H1 (cell line): ENCODE data around the gene ATG2B. TPM values are rescaled to one million over a fixed set of nuclear protein-coding genes. Genes with fewer than 3 reads are reported as not detected.

Source experiments
- CTCF ChIA-PET: fragments of 300-600 bp; sonication (Branson Sonifier 250); formaldehyde crosslinking; loops from one replicate; lab custom pipeline; 2021; ENCODE audit not compliant: partially characterized antibody; lab: Charles Lee
- POLR2A ChIA-PET: fragments of 300-600 bp; sonication (Branson Sonifier 250); formaldehyde crosslinking; loops from one replicate; lab custom pipeline; 2021; ENCODE audit warnings: inconsistent platforms; ENCODE audit not compliant: partially characterized antibody; lab: Charles Lee
- DNase-seq, 2 experiments: peaks; one replicate each; pipeline versions ENCODE4 v3.0.0 to v3.0.0-alpha.2; 2010 to 2022; ENCODE audit warnings: low spot score in 2 of 2, low read depth in 1 of 2, mixed read lengths in 1 of 2
- FAIRE-seq: peaks from 2 replicates; lab custom pipeline; 2011; peaks lifted over from hg19 to GRCh38; lab: Jason Lieb, UNC
- H2AFZ ChIP-seq: 2 replicates; pipeline ENCODE4 v1.8.1; 2012; ENCODE audit warnings: low read length, inconsistent platforms
- H2AK5ac ChIP-seq: 2 replicates; pipeline ENCODE4 v1.6.1; 2013; ENCODE audit warnings: low read depth, low read length
- H2BK120ac ChIP-seq: replicated peaks from 2 replicates; pipeline ENCODE3; 2013; ENCODE audit warnings: low read depth, low read length, inconsistent platforms
- H2BK12ac ChIP-seq: 2 replicates; pipeline ENCODE4 v1.6.1; 2013; ENCODE audit warnings: low read depth, low read length
- H2BK15ac ChIP-seq: 2 replicates; pipeline ENCODE4 v1.6.1; 2013; ENCODE audit warnings: low read length
- H2BK20ac ChIP-seq: 2 replicates; pipeline ENCODE4 v1.6.1; 2013; ENCODE audit warnings: low read length
- H2BK5ac ChIP-seq: 2 replicates; pipeline ENCODE4 v1.6.1; 2013; ENCODE audit warnings: low read depth, low read length
- H3K14ac ChIP-seq: 2 replicates; pipeline ENCODE4 v1.6.1; 2013; ENCODE audit warnings: inconsistent platforms; ENCODE audit not compliant: insufficient read length
- H3K18ac ChIP-seq: 2 replicates; pipeline ENCODE4 v1.6.1; 2013; ENCODE audit warnings: low read length; ENCODE audit errors: extremely low read depth
- H3K23ac ChIP-seq: 2 replicates; pipeline ENCODE4 v1.6.1; 2013; ENCODE audit warnings: inconsistent platforms; ENCODE audit not compliant: insufficient read length
- H3K23me2 ChIP-seq: 2 replicates; pipeline ENCODE4 v1.6.1; 2013; ENCODE audit warnings: low read depth, low read length
- H3K27ac ChIP-seq: 2 replicates; pipeline ENCODE4 v1.6.1; 2011; ENCODE audit warnings: low read depth, low read length, inconsistent platforms
- H3K27me3 ChIP-seq, 4 experiments: replicated peaks in 1 of 4; 1 replicate in 1 of 4; 2 replicates in 3 of 4; pipeline versions ENCODE4 v1.6.1 to v1.8.1; 2011 to 2013; ENCODE audit warnings: low read length in 3 of 4, mild to moderate bottlenecking in 3 of 4, inconsistent platforms in 2 of 4, mixed read lengths in 2 of 4, moderate library complexity in 1 of 4; ENCODE audit not compliant: control insufficient read depth in 3 of 4, insufficient read depth in 3 of 4; ENCODE audit errors: extremely low read depth in 1 of 4
- H3K36me3 ChIP-seq, 4 experiments: 2 replicates each; pipeline versions ENCODE4 v1.6.1 to v1.8.1; 2011 to 2013; ENCODE audit warnings: mild to moderate bottlenecking in 4 of 4, low read length in 3 of 4, moderate library complexity in 2 of 4, control low read depth in 1 of 4, inconsistent platforms in 1 of 4; ENCODE audit not compliant: insufficient read depth in 4 of 4, control insufficient read depth in 2 of 4
- H3K4ac ChIP-seq: replicated peaks from 2 replicates; pipeline ENCODE3; 2013; ENCODE audit warnings: low read length, low read depth, mixed read lengths, inconsistent platforms; ENCODE audit not compliant: insufficient read length
- H3K4me1 ChIP-seq, 4 experiments: replicated peaks in 1 of 4; 1 replicate in 1 of 4; 2 replicates in 3 of 4; pipeline versions ENCODE4 v1.6.1 to v1.8.1; 2011 to 2013; ENCODE audit warnings: low read length in 3 of 4, inconsistent platforms in 2 of 4, mixed read lengths in 1 of 4; ENCODE audit not compliant: insufficient read depth in 4 of 4, control insufficient read depth in 3 of 4
- H3K4me2 ChIP-seq, 2 experiments: 2 replicates each; pipeline versions ENCODE4 v1.6.1 to v1.8.1; 2011 to 2013; ENCODE audit warnings: low read depth in 2 of 2, low read length in 2 of 2, control low read depth in 1 of 2, inconsistent platforms in 1 of 2, mild to moderate bottlenecking in 1 of 2; ENCODE audit not compliant: insufficient read depth in 1 of 2
- H3K4me3 ChIP-seq, 4 experiments: fragments of 200-600, 300-600 bp in 1 of 4; sonication (generic), shearing (Covaris generic), sonication (Bioruptor Twin) in 1 of 4; 2 replicates each; pipeline versions ENCODE4 v1.5.1 to v1.8.1; 2011 to 2016; ENCODE audit warnings: low read length in 4 of 4, low read depth in 3 of 4, control low read depth in 2 of 4, inconsistent platforms in 2 of 4, mild to moderate bottlenecking in 2 of 4, mixed read lengths in 1 of 4, moderate library complexity in 1 of 4; ENCODE audit not compliant: insufficient read depth in 2 of 4; ENCODE audit errors: extremely low read depth in 1 of 4
- H3K56ac ChIP-seq: replicated peaks from 2 replicates; pipeline ENCODE3; 2013; ENCODE audit warnings: low read depth, mild to moderate bottlenecking, mixed read lengths, low read length, inconsistent platforms; ENCODE audit not compliant: insufficient read length
- H3K79me1 ChIP-seq: 2 replicates; pipeline ENCODE4 v1.6.1; 2013; ENCODE audit warnings: low read depth, low read length, control low read depth
- H3K79me2 ChIP-seq, 2 experiments: 2 replicates each; pipeline versions ENCODE4 v1.6.1 to v1.8.1; 2012 to 2013; ENCODE audit warnings: low read length in 2 of 2, mild to moderate bottlenecking in 2 of 2, inconsistent platforms in 1 of 2; ENCODE audit not compliant: insufficient read depth in 2 of 2, control insufficient read depth in 1 of 2
- H3K9ac ChIP-seq, 4 experiments: replicated peaks in 1 of 4; 1 replicate in 1 of 4; 2 replicates in 3 of 4; pipeline versions ENCODE4 v1.6.1 to v1.8.1; 2011 to 2013; ENCODE audit warnings: low read depth in 3 of 4, low read length in 3 of 4, control low read depth in 2 of 4, mild to moderate bottlenecking in 2 of 4, moderate library complexity in 2 of 4, inconsistent platforms in 1 of 4; ENCODE audit errors: extremely low read depth in 1 of 4
- H3K9me3 ChIP-seq, 2 experiments: 2 replicates each; pipeline versions ENCODE4 v1.6.1 to v1.8.1; 2012 to 2013; ENCODE audit warnings: mild to moderate bottlenecking in 2 of 2, moderate library complexity in 2 of 2, control low read depth in 1 of 2, inconsistent platforms in 1 of 2, low read depth in 1 of 2, low read length in 1 of 2, mixed read lengths in 1 of 2; ENCODE audit not compliant: insufficient read depth in 2 of 2
- H4K20me1 ChIP-seq, 2 experiments: replicated peaks in 1 of 2; 2 replicates each; pipeline versions ENCODE3 to v1.8.1; 2011 to 2013; ENCODE audit warnings: inconsistent platforms in 2 of 2, low read length in 2 of 2, mild to moderate bottlenecking in 1 of 2; ENCODE audit not compliant: insufficient read depth in 2 of 2, control insufficient read depth in 1 of 2
- H4K5ac ChIP-seq: 2 replicates; pipeline ENCODE4 v1.6.1; 2013; ENCODE audit warnings: low read length, low read depth, mixed read lengths, inconsistent platforms; ENCODE audit not compliant: insufficient read length
- H4K8ac ChIP-seq: 2 replicates; pipeline ENCODE4 v1.8.0; 2013; ENCODE audit warnings: mild to moderate bottlenecking, moderate library complexity, low read length, inconsistent platforms; ENCODE audit not compliant: insufficient read depth; ENCODE audit errors: extremely low read depth
- H4K91ac ChIP-seq: replicated peaks from 2 replicates; pipeline ENCODE3; 2013; ENCODE audit warnings: low read length, mixed read lengths, inconsistent platforms; ENCODE audit not compliant: insufficient read length
- BCL11A ChIP-seq, 2 experiments: IDR thresholded peaks; one replicate each; pipeline ENCODE4 v1.6.1; 2011; ENCODE audit warnings: low read depth in 2 of 2, low read length in 2 of 2, mild to moderate bottlenecking in 2 of 2
- CBX5 ChIP-seq: fragments of 300-800, 300-1000 bp; sonication (generic); IDR thresholded peaks from 2 replicates; pipeline ENCODE4 v1.7.1; 2016; ENCODE audit warnings: antibody characterized with exemption, low read length, low read depth
- CREB1 ChIP-seq: IDR thresholded peaks from 2 replicates; pipeline ENCODE4 v1.6.1; 2012; ENCODE audit warnings: inconsistent platforms
- FOSL1 ChIP-seq: IDR thresholded peaks from 2 replicates; pipeline ENCODE4 v1.6.1; 2011; ENCODE audit warnings: mild to moderate bottlenecking, low read depth, low read length, moderate library complexity; ENCODE audit not compliant: insufficient read depth
- GABPA ChIP-seq: IDR thresholded peaks from 2 replicates; pipeline ENCODE4 v1.6.1; 2011; ENCODE audit warnings: mild to moderate bottlenecking, low read length, moderate library complexity, borderline replicate concordance; ENCODE audit not compliant: insufficient read depth
- KDM1A ChIP-seq: fragments of 200-600, 300-600 bp; sonication (generic); IDR thresholded peaks from 2 replicates; pipeline ENCODE4 v1.7.1; 2016; ENCODE audit warnings: mild to moderate bottlenecking, low read length, borderline replicate concordance
- KDM4A ChIP-seq: IDR thresholded peaks from one replicate; pipeline ENCODE4 v1.7.1; 2012; ENCODE audit warnings: low read depth, mild to moderate bottlenecking, moderate library complexity, low read length, inconsistent platforms; ENCODE audit not compliant: severe bottlenecking
- NRF1 ChIP-seq: IDR thresholded peaks from 2 replicates; pipeline ENCODE4 v1.6.1; 2011; ENCODE audit warnings: mild to moderate bottlenecking, low read depth, low read length, improper control_type of control experiment
- RBBP5 ChIP-seq: IDR thresholded peaks from 2 replicates; pipeline ENCODE4 v1.7.1; 2012; ENCODE audit warnings: low read depth, mild to moderate bottlenecking, inconsistent platforms, low read length, moderate library complexity, borderline replicate concordance
- RFX5 ChIP-seq: IDR thresholded peaks from 2 replicates; pipeline ENCODE4 v1.6.1; 2011; ENCODE audit warnings: low read depth, low read length, improper control_type of control experiment, borderline replicate concordance
- SIN3A ChIP-seq, 2 experiments: IDR thresholded peaks in 1 of 2; conservative IDR thresholded peaks in 1 of 2; 2 replicates each; pipeline ENCODE4 v1.6.1; 2011 to 2012; ENCODE audit warnings: low read length in 2 of 2, improper control_type of control experiment in 1 of 2, low read depth in 1 of 2, mild to moderate bottlenecking in 1 of 2
- TEAD4 ChIP-seq: IDR thresholded peaks from 2 replicates; pipeline ENCODE4 v1.6.1; 2012; ENCODE audit warnings: low read depth, low read length, inconsistent platforms, mixed read lengths
- YY1 ChIP-seq: IDR thresholded peaks from 2 replicates; pipeline ENCODE4 v1.6.1; 2011; ENCODE audit warnings: low read depth, mild to moderate bottlenecking, low read length
- WGBS, 2 experiments: shearing (Covaris generic) in 1 of 2; methylation state at CpG; one replicate each; pipeline versions ENCODE4 v1.1.6 to v1.1.7; 2013 to 2015; ENCODE audit warnings: low lambda C conversion rate in 2 of 2, mixed read lengths in 2 of 2, inconsistent platforms in 1 of 2, low coverage in 1 of 2, missing lambda C conversion rate in 1 of 2; ENCODE audit not compliant: insufficient replicate concordance in 2 of 2, insufficient coverage in 1 of 2, insufficient read length in 1 of 2; ENCODE audit errors: extremely low coverage in 1 of 2, missing lambda C conversion rate in 1 of 2; 5-methylcytosine and 5-hydroxymethylcytosine counted together
- polyA plus RNA-seq, 7 experiments: library from polyadenylated mRNA; depleted of rRNA in 3 of 7; stranded (reverse) in 5 of 7; unstranded in 2 of 7; fragments of >200 nt in 5 of 7; fragments of 200-250 nt in 2 of 7; gene quantifications; 1 replicate in 5 of 7; 2 replicates in 1 of 7; 4 replicates in 1 of 7; pipeline versions ENCODE4 v1.2.1 to v1.2.3, GENCODE V29; 2011 to 2013; ENCODE audit warnings: missing spikeins in 2 of 7, mixed read lengths in 2 of 7
- total RNA-seq: library from RNA; stranded (reverse); fragmentation: NEBNext Ultra II Directional; extraction: Animal tissue kit (Norgen Biotek cat#: 25700); gene quantifications from 2 replicates; pipeline ENCODE4 v1.2.1, GENCODE V29; 2021
- TF ChIP-seq, protein P1 (sequence below): IDR thresholded peaks from 2 replicates; pipeline ENCODE4 v1.6.1; 2012; ENCODE audit warnings: inconsistent platforms

The ATG2B gene
- total and polyA plus RNA-seq, 2 of the 8 experiments (the other 6 are each of a cell fraction or from before 2014, with no cell fraction given): 4.6 to 14.4 TPM

DNA sequence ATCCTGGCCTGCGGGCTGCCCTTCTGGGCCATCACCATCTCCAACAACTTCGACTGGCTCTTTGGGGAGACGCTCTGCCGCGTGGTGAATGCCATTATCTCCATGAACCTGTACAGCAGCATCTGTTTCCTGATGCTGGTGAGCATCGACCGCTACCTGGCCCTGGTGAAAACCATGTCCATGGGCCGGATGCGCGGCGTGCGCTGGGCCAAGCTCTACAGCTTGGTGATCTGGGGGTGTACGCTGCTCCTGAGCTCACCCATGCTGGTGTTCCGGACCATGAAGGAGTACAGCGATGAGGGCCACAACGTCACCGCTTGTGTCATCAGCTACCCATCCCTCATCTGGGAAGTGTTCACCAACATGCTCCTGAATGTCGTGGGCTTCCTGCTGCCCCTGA is 122.5 kb downstream of the ATG2B start:
- no peak overlapping the region for H2AFZ ChIP-seq
- no peaks in the 10 kb centered on the region for H3K79me1 ChIP-seq
- no peaks in the 10 kb centered on the region for H3K27me3 ChIP-seq
- H2BK20ac ChIP-seq: no peak overlapping the region
- FAIRE-seq (no peak), DNase-seq (no peak)
- no peak overlapping the region for H3K4ac ChIP-seq
- H3K9ac ChIP-seq: no peak overlapping the region
- peaks cover 0 to 3% (median 0%) of the 10 kb centered on the region in 4 experiments; a peak in 1 of 7 replicates for H3K4me1 ChIP-seq
- H3K23me2 ChIP-seq: 0 out of 2 replicates have a peak, but pooled peaks cover 2% of the 10 kb centered on the region
- no peak for TF ChIP-seq SIN3A (conservative IDR thresholded peaks at IDR 0.05 in 1 of 2, IDR thresholded peaks at IDR 0.05 in 1 of 2; ENCODE audit: low read depth in 1 of 2, low read length in 2 of 2)
- TF ChIP-seq KDM4A: no peak
- TF ChIP-seq CBX5: no peak
- TF ChIP-seq BCL11A (IDR thresholded peaks at IDR 0.05; ENCODE audit: low read depth in 2 of 2, low read length in 2 of 2): no peak
- TF ChIP-seq KDM1A: no peak
- TF ChIP-seq TEAD4: no peak
- no peak for TF ChIP-seq CREB1
- no peak for TF ChIP-seq RFX5
- TF ChIP-seq YY1: no peak
- TF ChIP-seq NRF1: no peak
- no peak for TF ChIP-seq FOSL1
- no peak for TF ChIP-seq GABPA
- TF ChIP-seq, protein P1, sequence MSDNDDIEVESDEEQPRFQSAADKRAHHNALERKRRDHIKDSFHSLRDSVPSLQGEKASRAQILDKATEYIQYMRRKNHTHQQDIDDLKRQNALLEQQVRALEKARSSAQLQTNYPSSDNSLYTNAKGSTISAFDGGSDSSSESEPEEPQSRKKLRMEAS: no peak
- TF ChIP-seq RBBP5: no peak
- H3K4me3 ChIP-seq: no peak overlapping the region
- no peak overlapping the region for H2BK15ac ChIP-seq
- H3K14ac ChIP-seq: no peak overlapping the region
- no peak overlapping the region for H3K18ac ChIP-seq
- ChIA-PET CTCF (interaction anchor here (1.0 kb wide), 3 partner anchors 21 to 37 kb away, joined by 3 read pairs; no protein-coding TSS in a partner anchor), POLR2A (no interaction called here)
- no peak overlapping the region for H4K91ac ChIP-seq
- H4K5ac ChIP-seq: no peak overlapping the region
- no peak overlapping the region for H2BK5ac ChIP-seq
- H4K20me1 ChIP-seq: no peaks in the 10 kb centered on the region
- H2BK120ac ChIP-seq: no peak overlapping the region
- H3K9me3 ChIP-seq: peaks cover 3 to 16% of the 10 kb centered on the region in 2 experiments; a peak in 3 of 4 replicates
- H3K4me2 ChIP-seq: no peak overlapping the region
- no peaks in the 10 kb centered on the region for H3K79me2 ChIP-seq
- H3K56ac ChIP-seq: no peak overlapping the region
- H3K27ac ChIP-seq: no peak overlapping the region
- no peak overlapping the region for H3K23ac ChIP-seq
- H4K8ac ChIP-seq: no peak overlapping the region
- H2BK12ac ChIP-seq: no peak overlapping the region
- 92% methylated on average over 18 of the region's 18 CpGs; no CpG with 5 or more reads in 1 of the 2 experiments for WGBS, 2 experiments
- H2AK5ac ChIP-seq: no peak overlapping the region
- H3K36me3 ChIP-seq: no peaks in the 10 kb centered on the region
